Measurements from ENCODE around the gene PIEZO2.

The PIEZO2 gene

GRCh38 chr18:10805587-10806118 lies 343.7 kb downstream of the PIEZO2 start:
- in situ Hi-C loops (cut with HindIII; ENCODE audit: low sequenced_read_pairs) = no loop called here

GRCh38 chr18:10804126-10804525 lies 345.2 kb downstream of the PIEZO2 start:
- in situ Hi-C loops (cut with HindIII; ENCODE audit: low sequenced_read_pairs) = no loop called here

- in situ Hi-C loops (cut with HindIII; ENCODE audit: low sequenced_read_pairs) = no loop called here
Measured at GRCh38 chr18:10798727-10799550, 350.4 kb downstream of the PIEZO2 start.

- in situ Hi-C loops (cut with HindIII; ENCODE audit: low sequenced_read_pairs) = no loop called here
Measured at GRCh38 chr18:10797896-10798295, 351.5 kb downstream of the PIEZO2 start.

GRCh38 chr18:10794771-10795170 lies 354.6 kb downstream of the PIEZO2 start:
- in situ Hi-C loops (cut with HindIII; ENCODE audit: low sequenced_read_pairs) = no loop called here

DNA sequence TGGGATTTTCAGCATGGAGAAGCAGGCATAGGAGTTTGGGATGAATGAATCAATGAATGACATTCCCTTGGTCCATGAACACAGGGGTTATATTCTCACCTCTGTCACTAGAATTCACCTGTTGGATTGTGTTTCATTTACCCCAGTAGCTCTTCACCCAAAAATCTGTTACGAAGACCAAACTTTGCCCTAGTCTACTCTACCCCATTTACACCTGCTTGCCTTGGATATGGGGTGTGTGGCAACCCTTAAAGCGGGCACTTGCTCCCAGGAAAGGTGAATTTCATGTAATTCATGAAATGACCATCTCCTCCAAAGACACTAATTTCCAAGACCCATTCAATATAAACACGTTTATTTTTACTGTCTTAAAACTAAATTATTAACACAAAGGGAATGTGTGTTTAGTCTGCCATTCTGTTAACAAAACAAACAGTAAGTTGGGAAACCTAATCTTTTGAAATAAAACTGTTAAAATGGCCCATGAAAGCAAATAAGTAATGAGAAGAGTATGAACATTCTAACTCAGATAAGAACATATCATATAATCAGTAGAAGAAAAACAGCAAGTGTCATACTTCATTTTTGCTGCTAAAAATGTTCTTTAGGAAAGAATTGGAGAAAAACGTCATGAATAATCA lies 355.5 kb downstream of the PIEZO2 start:
- in situ Hi-C loops (cut with HindIII; ENCODE audit: low sequenced_read_pairs) = no loop called here

DNA sequence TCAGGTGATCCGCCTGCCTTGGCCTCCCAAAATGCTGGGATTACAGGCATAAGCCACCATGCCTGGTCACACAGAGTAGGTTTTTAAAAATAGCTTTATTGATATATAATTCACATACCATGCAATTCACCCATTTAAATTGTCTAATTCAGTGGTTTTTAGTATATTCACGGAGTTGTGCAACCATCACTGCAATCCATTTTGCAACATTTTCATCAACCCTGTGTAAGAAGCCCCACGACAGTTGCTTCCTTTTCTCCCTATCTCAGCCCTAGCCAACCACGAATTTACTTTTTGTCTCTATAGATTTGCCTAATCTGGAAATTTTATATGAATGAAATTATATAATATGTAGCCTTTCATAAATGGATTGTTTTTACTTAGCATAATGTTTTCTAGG lies 357.2 kb downstream of the PIEZO2 start:
- in situ Hi-C loops (cut with HindIII; ENCODE audit: low sequenced_read_pairs) = no loop called here

DNA sequence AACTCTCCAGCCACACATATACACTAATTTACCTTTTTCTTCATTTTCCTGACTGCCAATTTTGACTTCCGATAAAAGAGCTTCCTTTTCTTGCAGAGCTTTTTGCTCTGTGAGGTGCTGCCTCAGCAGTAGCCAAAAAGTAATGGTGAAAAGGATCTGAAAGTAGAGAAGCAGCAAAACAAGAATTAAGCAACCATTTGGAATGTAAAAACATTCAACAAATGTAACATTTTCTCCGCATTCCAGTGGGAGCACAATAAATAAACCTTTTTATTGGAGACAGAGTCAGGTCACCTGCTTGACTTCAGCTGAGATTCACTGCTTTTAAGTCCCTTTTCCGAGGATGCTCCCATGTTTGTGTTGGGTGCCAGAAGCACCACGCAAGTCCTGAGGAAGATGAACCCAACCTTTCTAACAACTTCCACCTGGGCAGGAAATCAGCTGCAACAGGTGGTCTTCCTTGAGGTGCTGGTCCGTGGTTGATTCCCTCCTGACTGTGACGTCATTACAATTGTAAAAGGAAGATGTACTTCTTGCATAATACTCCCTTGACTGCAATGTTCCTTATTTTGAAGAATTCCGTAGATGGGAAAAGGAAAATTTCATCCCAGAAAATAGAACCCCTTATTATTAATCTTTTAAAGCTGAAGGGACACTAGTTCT lies 358.1 kb downstream of the PIEZO2 start:
- in situ Hi-C loops (cut with HindIII; ENCODE audit: low sequenced_read_pairs) = no loop called here

GRCh38 chr18:10789180-10789579 lies 360.2 kb downstream of the PIEZO2 start:
- in situ Hi-C loops (cut with HindIII; ENCODE audit: low sequenced_read_pairs) = no loop called here

- in situ Hi-C loops (cut with HindIII; ENCODE audit: low sequenced_read_pairs) = no loop called here
Measured at GRCh38 chr18:10787293-10787901, 362.0 kb downstream of the PIEZO2 start.

DNA sequence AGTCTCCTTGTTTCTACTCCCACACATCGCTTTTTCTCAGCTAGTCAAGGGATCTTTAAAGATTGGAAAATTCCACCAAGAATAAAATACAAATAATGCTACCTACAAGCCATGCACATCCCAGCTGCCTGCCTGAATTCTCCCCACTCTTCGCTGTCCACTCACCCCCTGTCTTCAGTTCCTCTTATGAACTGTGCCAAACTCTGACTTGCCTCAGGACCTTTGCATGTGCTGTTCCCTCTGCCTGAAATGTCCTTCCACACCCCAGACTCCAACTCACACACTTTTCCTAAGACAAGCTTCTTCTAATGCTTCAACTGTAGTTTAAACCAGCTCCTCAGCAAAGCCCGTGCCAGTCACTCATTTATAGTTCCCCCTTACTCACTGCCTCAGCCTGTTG lies 363.6 kb downstream of the PIEZO2 start:
- in situ Hi-C loops (cut with HindIII; ENCODE audit: low sequenced_read_pairs) = no loop called here

- in situ Hi-C loops (cut with HindIII; ENCODE audit: low sequenced_read_pairs) = no loop called here
Measured at GRCh38 chr18:10784596-10785202, 364.7 kb downstream of the PIEZO2 start.

DNA sequence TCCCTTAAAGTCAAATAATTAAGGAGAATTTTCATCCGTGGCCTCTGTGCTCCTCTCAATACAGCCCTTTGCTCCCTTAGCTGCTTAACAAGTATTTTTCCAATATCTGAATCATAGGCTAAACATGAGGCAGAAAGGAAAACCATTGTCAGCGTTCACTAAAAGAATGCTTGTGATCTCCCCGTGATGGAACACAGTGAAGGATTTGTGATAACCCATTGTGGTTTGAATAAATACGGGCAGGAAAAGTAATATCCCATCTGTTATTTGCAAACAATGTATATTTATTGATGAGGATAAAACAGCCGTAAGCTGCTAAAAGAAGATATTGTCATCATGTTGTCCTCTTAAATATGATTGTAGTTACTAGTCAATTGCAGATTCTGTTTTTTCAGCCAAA lies 365.4 kb downstream of the PIEZO2 start:
- in situ Hi-C loops (cut with HindIII; ENCODE audit: low sequenced_read_pairs) = no loop called here

DNA sequence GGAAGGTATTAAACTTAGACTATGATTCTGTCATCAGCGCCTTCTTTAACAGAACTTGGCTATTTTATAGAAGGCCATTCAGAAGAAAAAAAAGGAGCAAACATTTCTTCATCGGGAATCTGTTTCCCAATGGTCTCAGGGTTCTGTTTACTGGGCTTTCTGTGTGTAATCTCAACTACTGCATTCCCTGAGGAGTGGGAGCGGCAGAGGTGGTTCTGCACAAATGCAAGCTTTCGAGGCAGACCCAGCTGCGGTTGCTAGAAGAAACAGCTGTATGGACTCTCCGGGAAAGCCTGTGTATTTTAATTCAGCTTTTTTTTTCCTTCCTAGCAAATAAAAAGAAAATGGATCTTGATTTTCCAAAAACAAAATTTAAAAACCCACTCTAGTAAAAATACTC lies 372.9 kb downstream of the PIEZO2 start:
- in situ Hi-C loops (cut with HindIII; ENCODE audit: low sequenced_read_pairs) = loop anchor here (10.0 kb wide), 1 partner anchor 232 kb away; no protein-coding TSS in a partner anchor

DNA sequence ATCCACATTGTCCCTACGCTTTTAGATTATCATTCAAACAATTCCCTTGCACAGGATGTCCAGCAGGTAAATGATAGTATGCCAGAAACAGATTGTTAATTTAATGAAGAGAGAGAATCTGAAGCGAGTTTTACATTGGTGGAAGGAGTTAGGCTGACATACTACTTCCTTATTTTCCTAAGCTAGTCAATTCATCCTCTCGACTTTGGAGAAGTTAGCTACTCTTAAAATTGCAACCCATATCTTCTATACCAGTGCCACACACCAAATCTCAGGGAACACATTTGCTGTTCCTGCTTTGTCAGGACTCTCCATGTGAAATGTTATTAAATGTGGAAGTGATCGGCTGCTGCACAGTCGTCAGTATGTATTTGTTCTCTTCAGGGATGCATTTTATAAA lies 374.3 kb downstream of the PIEZO2 start:
- in situ Hi-C loops (cut with HindIII; ENCODE audit: low sequenced_read_pairs) = loop anchor here (10.0 kb wide), 1 partner anchor 230 kb away; no protein-coding TSS in a partner anchor

DNA sequence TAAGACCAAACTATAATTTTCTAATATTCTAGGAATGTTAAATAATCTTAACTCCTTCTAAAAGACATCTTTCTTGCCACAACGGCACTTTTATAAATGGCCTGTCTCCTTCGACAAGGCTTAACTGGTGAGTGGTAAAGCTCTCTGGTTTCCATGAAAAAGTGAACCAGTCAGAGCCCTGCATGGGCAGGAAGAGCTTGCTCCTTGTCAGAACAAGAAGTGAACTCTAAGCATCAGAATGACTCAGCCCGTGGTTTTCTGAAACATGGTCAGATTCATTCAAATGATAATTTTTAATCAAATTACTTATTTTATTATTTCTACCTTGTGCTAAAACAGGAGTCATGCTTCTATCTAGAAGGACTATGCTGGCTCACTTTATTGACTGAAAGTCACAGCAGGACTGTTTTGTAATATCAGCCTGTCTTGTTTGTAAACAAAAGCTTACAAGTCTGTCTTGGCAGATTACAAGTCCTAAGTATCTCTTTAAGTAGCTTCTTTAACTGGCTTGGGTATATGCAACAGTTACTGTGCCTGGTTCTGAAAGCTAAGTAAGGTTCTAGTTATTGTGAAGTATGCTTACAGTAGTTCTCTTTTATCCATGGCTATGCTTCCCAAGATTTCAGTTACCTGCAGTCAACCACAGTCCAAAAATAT lies 378.2 kb downstream of the PIEZO2 start:
- in situ Hi-C loops (cut with HindIII; ENCODE audit: low sequenced_read_pairs) = loop anchor here (10.0 kb wide), 1 partner anchor 226 kb away; no protein-coding TSS in a partner anchor

DNA sequence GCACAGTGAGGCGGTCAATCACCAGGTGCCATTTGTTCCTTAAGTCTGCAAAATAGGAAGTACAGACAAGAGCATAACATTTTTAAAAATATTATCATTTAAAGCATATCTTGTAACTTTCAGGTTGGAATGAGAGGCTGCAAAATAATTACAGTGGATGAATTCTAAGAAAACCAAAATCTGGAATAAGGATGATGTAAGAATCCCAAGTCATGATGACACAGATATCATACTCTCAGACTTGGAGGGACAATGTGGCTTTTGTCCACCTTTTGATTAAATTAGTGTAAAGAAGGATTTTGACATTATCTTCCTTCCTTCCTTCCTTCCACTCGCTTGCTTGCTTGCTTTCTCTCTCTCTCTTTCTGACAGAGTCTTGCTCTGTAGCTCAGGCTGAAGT lies 379.1 kb downstream of the PIEZO2 start:
- in situ Hi-C loops (cut with HindIII; ENCODE audit: low sequenced_read_pairs) = loop anchor here (10.0 kb wide), 1 partner anchor 225 kb away; no protein-coding TSS in a partner anchor

GRCh38 chr18:10768221-10768620 lies 381.1 kb downstream of the PIEZO2 start:
- in situ Hi-C loops (cut with HindIII; ENCODE audit: low sequenced_read_pairs) = no loop called here

DNA sequence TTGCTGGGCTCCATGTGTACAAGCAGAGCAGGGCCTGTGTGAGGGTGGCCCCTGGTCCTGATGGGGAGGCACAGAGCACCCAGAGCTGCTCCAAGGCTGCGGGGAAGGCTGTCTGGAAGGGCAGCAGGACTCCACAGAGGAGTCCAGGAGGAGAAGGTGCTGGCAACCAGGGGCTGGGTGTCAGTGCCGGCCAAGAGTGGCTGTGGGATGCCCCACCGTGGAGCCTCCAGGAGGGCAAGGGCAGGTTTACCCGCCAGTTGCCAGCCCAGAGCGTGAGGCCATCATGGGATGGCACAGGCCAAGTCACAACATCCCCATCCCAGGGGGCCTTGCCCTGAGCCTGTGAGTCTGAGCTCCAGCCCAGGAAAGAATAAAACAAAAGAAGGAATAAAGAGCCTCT lies 381.7 kb downstream of the PIEZO2 start:
- in situ Hi-C loops (cut with HindIII; ENCODE audit: low sequenced_read_pairs) = no loop called here

DNA sequence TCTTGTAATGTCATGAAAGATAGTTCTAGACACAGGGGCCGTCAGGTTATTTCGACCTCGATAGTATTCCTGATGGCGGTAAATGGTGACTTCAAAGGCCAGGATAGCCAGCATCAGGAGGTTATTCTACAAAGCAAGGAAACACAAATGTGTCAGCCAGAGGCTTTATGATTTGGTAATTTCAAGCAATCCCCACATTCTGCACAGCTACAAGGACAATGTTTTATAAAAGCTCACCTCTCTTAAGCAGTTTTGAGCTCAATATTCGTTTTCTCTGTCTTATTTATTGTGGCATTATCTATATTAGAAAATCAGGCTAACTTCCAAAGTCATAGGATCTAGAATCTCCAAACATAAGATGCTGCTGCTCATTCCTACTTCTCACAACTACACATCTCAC lies 388.4 kb downstream of the PIEZO2 start:
- in situ Hi-C loops (cut with HindIII; ENCODE audit: low sequenced_read_pairs) = no loop called here
